Measurements from ENCODE around the gene FOXN1.

GRCh38 chr17:28575126-28575795 is 69.1 kb downstream of the FOXN1 start:
- TF ChIP-seq CTCF (IDR thresholded peaks at IDR 0.05) (no peak), POLR2A (IDR thresholded peaks at IDR 0.05) (no peak)
